Measurements from ENCODE around the gene DHX34.
A peak's percentile ranks its signal among the peaks of the same experiment; 100 is the strongest.
"Not testable (repeated sequence)": the region's sequence is repeated elsewhere in the genome, so short reads cannot be mapped to it uniquely, and the experiment has no call there.

Gene DHX34

DNA sequence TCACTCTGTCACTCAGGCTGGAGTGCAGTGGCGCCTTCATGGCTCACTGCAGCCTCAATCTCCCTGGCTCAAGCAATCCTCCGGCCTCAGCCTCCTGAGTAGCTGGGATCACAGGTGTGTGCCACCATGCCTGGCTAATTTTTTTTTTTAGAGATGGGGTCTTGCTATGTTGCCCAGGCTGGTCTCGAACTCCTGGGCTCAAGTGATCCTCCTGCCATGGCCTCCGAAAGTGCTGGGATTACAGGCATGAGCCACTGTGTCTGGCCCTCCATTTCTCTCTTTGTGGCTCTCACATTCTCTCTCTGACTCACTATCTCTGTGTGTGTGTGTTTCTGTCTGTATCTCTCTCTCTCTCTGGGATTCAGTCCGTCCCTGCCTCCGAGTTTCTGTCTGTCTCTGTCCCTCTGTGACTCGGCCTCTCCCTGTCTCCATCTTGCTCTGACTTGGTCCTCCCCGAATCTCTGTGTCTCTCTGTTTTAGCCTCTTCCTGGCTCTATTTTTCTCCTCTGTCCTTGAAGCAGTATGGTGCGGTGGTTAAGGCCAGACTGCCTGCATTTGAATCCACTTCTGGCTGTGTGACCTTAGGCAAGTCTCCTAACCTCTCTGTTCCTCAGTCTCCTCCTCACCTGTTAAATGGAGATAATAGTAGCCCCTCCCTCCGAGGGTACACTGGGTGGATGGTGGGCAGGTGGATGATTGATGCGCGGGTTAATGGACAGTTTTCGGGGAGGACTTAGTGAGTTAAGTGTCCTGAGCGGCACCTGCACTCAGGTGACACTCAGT lies 59.2 kb downstream of the DHX34 start:
- TF ChIP-seq, protein P1, sequence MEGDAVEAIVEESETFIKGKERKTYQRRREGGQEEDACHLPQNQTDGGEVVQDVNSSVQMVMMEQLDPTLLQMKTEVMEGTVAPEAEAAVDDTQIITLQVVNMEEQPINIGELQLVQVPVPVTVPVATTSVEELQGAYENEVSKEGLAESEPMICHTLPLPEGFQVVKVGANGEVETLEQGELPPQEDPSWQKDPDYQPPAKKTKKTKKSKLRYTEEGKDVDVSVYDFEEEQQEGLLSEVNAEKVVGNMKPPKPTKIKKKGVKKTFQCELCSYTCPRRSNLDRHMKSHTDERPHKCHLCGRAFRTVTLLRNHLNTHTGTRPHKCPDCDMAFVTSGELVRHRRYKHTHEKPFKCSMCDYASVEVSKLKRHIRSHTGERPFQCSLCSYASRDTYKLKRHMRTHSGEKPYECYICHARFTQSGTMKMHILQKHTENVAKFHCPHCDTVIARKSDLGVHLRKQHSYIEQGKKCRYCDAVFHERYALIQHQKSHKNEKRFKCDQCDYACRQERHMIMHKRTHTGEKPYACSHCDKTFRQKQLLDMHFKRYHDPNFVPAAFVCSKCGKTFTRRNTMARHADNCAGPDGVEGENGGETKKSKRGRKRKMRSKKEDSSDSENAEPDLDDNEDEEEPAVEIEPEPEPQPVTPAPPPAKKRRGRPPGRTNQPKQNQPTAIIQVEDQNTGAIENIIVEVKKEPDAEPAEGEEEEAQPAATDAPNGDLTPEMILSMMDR (IDR thresholded peaks at IDR 0.05; ENCODE audit: unreplicated experiment in 3 of 3): no peak
- Mint-ChIP-seq H3K4me3 (no peak overlapping the region), H3K36me3 (ENCODE audit: low read depth) (peaks cover 33% of the 10 kb centered on the region), H3K27me3 (ENCODE audit: low read depth) (peaks cover 25% of the 10 kb centered on the region), H3K9me3 (no peaks in the 10 kb centered on the region), H3K4me1 (no peaks in the 10 kb centered on the region), H3K27ac (no peak overlapping the region)

DNA sequence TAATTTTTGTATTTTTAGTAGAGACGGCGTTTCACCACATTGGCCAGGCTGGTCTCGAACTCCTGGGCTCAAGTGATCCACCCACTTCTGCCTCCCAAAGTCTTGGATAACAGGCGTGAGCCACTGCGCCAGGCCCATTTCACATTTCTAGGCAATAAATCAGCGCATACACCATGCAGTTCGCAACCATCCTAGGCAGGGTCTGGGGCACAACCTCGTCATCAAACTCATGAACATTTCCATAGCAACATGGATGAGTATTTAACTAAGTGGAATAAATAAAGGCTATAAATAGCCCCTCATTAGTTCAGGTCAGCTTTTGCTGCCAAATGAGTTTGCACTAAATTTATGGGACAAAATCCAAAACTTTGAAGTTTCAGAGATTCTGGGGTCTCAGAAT lies 62.0 kb downstream of the DHX34 start:
- TF ChIP-seq, protein P1 (IDR thresholded peaks at IDR 0.05; ENCODE audit: unreplicated experiment in 3 of 3): no peak
- Mint-ChIP-seq H3K4me1 (no peaks in the 10 kb centered on the region), H3K36me3 (ENCODE audit: low read depth) (peaks cover 37% of the 10 kb centered on the region), H3K4me3 (no peak overlapping the region), H3K9me3 (no peaks in the 10 kb centered on the region), H3K27ac (no peak overlapping the region), H3K27me3 (ENCODE audit: low read depth) (peaks cover 27% of the 10 kb centered on the region)

DNA sequence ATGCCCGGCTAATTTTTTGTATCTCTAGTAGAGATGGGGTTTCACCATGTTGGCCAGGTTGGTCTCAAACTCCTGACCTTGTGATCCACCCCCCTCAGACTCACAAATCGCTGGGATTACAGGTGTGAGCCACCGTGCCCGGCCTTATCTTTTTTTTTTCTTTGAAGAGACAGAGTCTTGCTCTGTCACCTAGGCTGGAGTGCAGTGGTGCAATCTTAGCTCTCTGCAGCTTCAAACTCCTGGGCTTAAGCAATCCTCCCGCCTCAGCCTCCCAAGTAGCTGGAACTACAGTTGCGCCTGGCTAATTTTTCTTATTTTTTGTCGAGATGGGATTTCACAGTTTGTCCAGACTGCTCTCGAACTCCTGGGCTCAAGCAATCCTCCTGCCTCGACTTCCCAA lies 62.6 kb downstream of the DHX34 start:
- not testable (repeated sequence) for H3K4me1 Mint-ChIP-seq, H3K9me3 Mint-ChIP-seq, H3K27ac Mint-ChIP-seq, H3K4me3 Mint-ChIP-seq
- peaks cover 34% of the 10 kb centered on the region for H3K36me3 Mint-ChIP-seq (ENCODE audit: low read depth)
- H3K27me3 Mint-ChIP-seq (ENCODE audit: low read depth): peaks cover 25% of the 10 kb centered on the region

DNA sequence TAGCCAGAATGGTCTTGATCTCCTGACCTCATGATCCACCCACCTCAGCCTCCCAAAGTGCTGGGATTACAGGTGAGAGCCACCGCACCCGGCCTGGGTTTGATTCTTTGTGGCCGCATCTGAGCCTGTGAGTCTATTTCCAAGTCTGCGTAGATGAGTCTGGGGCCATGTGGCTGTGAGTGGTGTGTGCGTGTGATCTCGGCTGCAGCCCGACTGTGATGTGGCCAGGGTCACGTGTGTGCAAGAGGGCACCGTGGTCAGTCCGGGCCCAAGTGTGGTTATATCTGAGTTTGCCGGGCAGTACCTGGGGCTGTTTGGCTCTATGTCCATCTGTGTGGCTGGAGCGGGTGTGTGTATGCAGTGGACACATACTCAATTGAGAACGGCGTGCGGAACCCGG lies 64.8 kb downstream of the DHX34 start:
- Mint-ChIP-seq H3K27ac (no peak overlapping the region), H3K9me3 (no peaks in the 10 kb centered on the region), H3K4me1 (peaks cover 14% of the 10 kb centered on the region), H3K4me3 (no peak overlapping the region), H3K36me3 (ENCODE audit: low read depth) (peaks cover 25% of the 10 kb centered on the region), H3K27me3 (ENCODE audit: low read depth) (peaks cover 36% of the 10 kb centered on the region)
- TF ChIP-seq, protein P1 (IDR thresholded peaks at IDR 0.05; ENCODE audit: unreplicated experiment in 3 of 3): no peak

DNA sequence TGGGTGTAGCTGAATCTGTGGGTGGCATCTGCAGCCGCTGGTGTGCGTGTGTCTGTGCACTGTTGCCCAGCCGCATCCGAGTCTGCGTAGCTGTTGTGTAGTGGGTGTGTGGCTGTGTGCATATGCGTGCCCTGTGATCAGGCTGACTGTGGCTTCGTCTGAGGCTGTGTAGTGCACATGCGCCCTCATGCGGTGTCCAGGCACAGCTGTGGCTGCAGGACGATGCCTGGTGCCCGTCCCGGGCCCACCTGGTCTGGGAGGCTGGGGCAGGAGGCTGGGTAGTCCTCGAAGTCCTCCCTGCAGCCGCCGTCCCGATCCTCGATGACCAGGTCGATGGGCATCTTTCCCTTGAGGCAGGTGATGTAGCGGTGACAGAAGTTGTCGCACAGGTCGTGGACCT lies 65.4 kb downstream of the DHX34 start:
- TF ChIP-seq, protein P1 (IDR thresholded peaks at IDR 0.05; ENCODE audit: unreplicated experiment in 3 of 3): peak in 2 of 3 experiments; percentile 16 to 19
- Mint-ChIP-seq H3K36me3 (ENCODE audit: low read depth) (peaks cover 21% of the 10 kb centered on the region), H3K4me3 (no peak overlapping the region), H3K4me1 (peaks cover 14% of the 10 kb centered on the region), H3K27ac (no peak overlapping the region), H3K9me3 (no peaks in the 10 kb centered on the region), H3K27me3 (ENCODE audit: low read depth) (peaks cover 35% of the 10 kb centered on the region)

DNA sequence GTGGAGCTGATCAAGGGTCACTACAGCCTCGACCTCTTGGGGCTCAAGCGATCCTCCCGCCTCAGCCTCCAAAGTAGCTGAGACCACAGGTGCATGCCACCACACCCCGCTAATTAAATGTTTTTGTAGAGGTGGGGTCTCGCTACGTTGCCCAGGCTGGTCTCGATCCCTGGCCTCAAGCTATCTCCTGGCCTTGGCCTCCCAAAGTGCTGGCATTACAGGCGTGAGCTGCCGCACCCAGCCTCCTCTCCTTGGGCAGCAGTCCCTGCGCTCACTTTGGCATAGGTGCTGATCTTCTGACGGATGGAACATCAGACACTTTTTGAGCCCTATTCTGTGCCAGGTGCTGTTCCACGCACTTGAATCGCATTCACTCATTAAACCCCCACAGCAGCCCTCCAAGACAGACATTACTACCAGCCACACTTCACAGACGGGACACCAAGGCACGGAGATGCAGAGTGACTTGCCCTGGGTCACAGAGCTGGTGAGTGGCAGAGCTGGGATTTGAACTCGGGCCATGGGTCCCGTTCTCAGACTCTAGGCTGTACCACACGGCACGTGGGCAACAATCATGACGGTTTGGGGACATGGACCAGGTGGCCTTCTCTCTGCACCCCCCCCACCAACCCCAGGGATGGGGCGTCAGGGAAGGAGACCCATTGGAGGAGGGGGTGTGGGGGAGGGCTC lies 67.0 kb downstream of the DHX34 start:
- Mint-ChIP-seq H3K36me3 (ENCODE audit: low read depth) (peaks cover 21% of the 10 kb centered on the region), H3K9me3 (no peaks in the 10 kb centered on the region), H3K4me3 (peak overlapping the region; percentile 34 to 63 (median 40)), H3K4me1 (peaks cover 25% of the 10 kb centered on the region), H3K27me3 (ENCODE audit: low read depth) (peaks cover 51% of the 10 kb centered on the region), H3K27ac (no peak overlapping the region)
- TF ChIP-seq, protein P1 (IDR thresholded peaks at IDR 0.05; ENCODE audit: unreplicated experiment in 3 of 3): no peak

All from nephron (organoid).